22Rv1 (cell line): ENCODE measurements around the gene GATA5.

Experiments
- ZFX ChIP-seq: fragments of 450-650 bp; IDR thresholded peaks from 2 replicates; pipeline ENCODE4 v1.6.1; 2017; ENCODE audit warnings: antibody characterized with exemption, borderline replicate concordance
- TF ChIP-seq, protein P1 (sequence below): fragments of 450-650 bp; IDR thresholded peaks from 2 replicates; pipeline ENCODE4 v1.5.1; 2017; ENCODE audit warnings: mild to moderate bottlenecking

DNA sequence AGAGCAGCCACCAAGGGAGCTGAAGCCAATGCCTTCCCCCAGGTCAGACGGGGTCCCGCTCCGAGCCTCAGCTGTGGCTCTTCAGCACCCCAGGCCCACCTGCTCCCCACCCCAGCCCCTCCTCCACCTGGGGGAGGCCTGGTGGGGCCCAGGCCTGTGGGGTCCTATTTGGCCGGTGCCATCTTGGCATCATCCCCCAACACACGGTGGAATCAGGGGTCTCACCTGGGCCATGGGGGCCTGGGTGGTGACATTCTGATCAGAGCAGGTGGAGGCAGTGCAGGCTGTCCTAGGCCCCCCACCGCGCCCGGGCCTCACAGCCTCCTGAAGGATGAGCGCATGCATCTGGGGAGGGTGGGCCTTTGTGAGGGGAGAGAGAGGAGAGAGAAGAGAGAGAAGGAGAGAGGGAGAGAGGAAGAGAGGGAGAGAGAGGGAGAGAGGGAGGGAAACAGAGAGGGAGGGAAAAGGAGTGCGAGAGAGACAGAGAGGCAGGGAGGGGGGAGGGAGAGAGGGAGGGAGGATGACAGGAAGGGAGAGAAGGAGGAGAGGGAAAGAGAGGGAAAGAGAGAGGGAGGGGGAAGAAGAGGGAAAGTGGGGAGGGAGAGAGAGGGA is 24.5 kb downstream of the GATA5 start:
- TF ChIP-seq, protein P1, sequence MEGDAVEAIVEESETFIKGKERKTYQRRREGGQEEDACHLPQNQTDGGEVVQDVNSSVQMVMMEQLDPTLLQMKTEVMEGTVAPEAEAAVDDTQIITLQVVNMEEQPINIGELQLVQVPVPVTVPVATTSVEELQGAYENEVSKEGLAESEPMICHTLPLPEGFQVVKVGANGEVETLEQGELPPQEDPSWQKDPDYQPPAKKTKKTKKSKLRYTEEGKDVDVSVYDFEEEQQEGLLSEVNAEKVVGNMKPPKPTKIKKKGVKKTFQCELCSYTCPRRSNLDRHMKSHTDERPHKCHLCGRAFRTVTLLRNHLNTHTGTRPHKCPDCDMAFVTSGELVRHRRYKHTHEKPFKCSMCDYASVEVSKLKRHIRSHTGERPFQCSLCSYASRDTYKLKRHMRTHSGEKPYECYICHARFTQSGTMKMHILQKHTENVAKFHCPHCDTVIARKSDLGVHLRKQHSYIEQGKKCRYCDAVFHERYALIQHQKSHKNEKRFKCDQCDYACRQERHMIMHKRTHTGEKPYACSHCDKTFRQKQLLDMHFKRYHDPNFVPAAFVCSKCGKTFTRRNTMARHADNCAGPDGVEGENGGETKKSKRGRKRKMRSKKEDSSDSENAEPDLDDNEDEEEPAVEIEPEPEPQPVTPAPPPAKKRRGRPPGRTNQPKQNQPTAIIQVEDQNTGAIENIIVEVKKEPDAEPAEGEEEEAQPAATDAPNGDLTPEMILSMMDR = no peak
- no peak for TF ChIP-seq ZFX
